NCI-H1048 (cell line): ENCODE measurements around the gene CCDC60.

Experiments used
- DNase-seq: peaks from one replicate; lab custom pipeline; 2025; lab: John Stamatoyannopoulos, UW

Gene CCDC60

GRCh38 chr12:119384340-119384739 lies 49.8 kb downstream of the CCDC60 start:
- no peak for DNase-seq

GRCh38 chr12:119385659-119386058 lies 51.1 kb downstream of the CCDC60 start:
- DNase-seq, result no peak

- no peak for DNase-seq
Measured at GRCh38 chr12:119389687-119390086, 55.2 kb downstream of the CCDC60 start.

- no peak for DNase-seq
Measured at GRCh38 chr12:119391673-119392072, 57.1 kb downstream of the CCDC60 start.

- DNase-seq, result no peak
Measured at GRCh38 chr12:119393677-119394076, 59.1 kb downstream of the CCDC60 start.

- no peak for DNase-seq
Measured at GRCh38 chr12:119397540-119397939, 63.0 kb downstream of the CCDC60 start.

GRCh38 chr12:119398190-119398589 lies 63.7 kb downstream of the CCDC60 start:
- no peak for DNase-seq

- DNase-seq, result no peak
Measured at GRCh38 chr12:119399301-119399700, 64.8 kb downstream of the CCDC60 start.

GRCh38 chr12:119406308-119406707 lies 71.8 kb downstream of the CCDC60 start:
- no peak for DNase-seq

- DNase-seq, result no peak
Measured at GRCh38 chr12:119406811-119407210, 72.3 kb downstream of the CCDC60 start.

- DNase-seq, result no peak
Measured at GRCh38 chr12:119409043-119409442, 74.5 kb downstream of the CCDC60 start.

- DNase-seq, result no peak
Measured at GRCh38 chr12:119410396-119410795, 75.9 kb downstream of the CCDC60 start.

GRCh38 chr12:119412306-119412705 lies 77.8 kb downstream of the CCDC60 start:
- DNase-seq, result no peak

GRCh38 chr12:119412811-119413794 lies 78.6 kb downstream of the CCDC60 start:
- no peak for DNase-seq

GRCh38 chr12:119415714-119416113 lies 81.2 kb downstream of the CCDC60 start:
- DNase-seq, result no peak

GRCh38 chr12:119417440-119417839 lies 82.9 kb downstream of the CCDC60 start:
- DNase-seq, result no peak

- no peak for DNase-seq
Measured at GRCh38 chr12:119419381-119419780, 84.9 kb downstream of the CCDC60 start.

- no peak for DNase-seq
Measured at GRCh38 chr12:119423285-119423684, 88.8 kb downstream of the CCDC60 start.

GRCh38 chr12:119425623-119426022 lies 91.1 kb downstream of the CCDC60 start:
- no peak for DNase-seq

GRCh38 chr12:119431151-119431550 lies 96.6 kb downstream of the CCDC60 start:
- no peak for DNase-seq

GRCh38 chr12:119432949-119433348 lies 98.4 kb downstream of the CCDC60 start:
- DNase-seq, result no peak

- no peak for DNase-seq
Measured at GRCh38 chr12:119440803-119441360, 106.4 kb downstream of the CCDC60 start.

GRCh38 chr12:119444462-119445044 lies 110.0 kb downstream of the CCDC60 start:
- DNase-seq, result peak; percentile 44
